Activated T-cell treated with anti-CD3 and anti-CD28 coated beads, Interleukin-2, amount 50 U/mL, for 1 hour (primary cell): Measurements from ENCODE around the gene TTC3.

ENCODE experiments used
- DNase-seq: peaks from one replicate; pipeline ENCODE4 v3.0.0-alpha.2; 2020

TTC3 gene

DNA sequence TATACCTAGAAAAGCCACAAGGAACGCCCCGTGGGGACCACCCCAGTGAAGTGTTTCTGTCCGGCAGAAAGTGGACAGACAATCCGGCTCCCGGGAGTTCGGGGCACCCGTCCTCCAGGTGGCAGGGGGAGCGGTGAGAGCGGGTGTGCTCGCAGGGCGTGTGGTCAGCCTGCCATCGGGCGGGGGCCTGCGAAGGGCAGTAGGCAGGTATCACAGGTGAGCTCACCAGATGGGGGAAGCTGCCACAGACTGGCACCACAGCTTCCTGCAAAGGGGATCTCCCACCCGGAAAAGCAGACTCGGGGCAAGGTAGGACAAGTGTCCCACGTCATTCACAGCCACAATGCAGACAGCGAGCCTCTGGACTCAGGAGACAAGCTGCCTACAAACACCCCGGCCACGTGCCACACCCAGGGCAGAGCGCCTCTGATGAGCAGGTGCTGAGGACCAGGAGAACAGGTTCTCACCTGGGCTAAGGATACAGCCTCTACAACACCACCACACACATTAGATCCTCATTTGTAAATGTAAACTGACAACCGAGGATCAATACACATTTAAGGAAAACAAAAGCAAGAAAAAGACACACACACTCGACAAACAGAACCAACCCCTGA, 157.7 kb downstream of the TTC3 start:
- DNase-seq, result no peak

DNA sequence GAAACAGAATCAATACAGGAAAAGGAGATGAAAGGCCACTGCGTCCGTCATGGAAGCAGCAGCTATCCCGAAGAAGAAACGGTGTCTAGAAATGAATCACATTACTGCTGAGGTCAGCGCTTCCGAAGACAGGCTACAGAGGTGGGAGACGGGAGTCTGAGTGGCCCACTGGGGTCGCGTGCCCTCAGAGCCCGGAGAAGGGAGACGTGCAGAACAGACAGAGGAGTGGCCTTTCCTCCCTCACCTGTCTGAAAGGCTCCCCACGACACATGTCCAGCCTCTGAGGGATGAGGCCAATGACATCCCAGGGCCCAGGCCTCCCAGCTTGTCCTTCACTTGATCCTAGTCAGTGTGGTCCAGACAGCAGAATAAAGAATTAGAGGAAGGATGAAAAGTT, 158.2 kb downstream of the TTC3 start:
- no peak for DNase-seq

GRCh38 chr21:37231671-37232070, 158.6 kb downstream of the TTC3 start:
- DNase-seq, result no peak

DNA sequence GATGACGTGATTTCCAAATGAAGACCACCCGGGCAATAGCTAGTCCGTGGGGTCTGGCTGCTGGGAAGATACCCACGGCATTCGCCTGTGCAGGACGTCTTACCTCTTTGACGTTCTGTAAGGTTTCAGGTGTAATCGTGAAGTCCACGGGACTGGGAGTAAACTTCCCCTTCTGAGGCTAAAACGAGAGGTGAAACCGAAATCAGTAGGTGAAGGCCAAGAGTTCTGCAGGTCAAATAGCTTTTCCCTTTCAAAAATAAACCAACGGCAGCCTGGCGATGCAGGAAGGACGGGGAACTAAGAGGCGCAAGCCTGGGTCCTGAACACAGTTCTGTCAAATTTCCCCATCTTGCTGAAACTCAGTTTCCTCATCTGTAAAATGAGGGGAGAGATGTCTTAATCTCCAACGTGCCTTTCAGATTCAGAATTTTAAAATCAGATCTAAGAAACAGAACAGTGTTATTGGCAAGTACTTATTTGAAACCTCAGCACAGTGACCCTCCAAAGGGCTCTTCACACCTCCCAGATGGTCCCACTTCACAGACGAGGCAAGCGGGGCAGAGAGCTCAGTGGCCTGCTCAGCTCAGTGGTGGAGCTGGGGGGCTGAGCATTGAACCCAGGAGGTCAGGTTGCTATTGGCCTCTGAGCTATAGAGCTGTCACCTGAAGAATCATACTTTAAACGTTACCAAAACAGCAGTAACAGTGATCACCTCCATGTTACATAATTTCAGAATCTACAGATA, 159.4 kb downstream of the TTC3 start:
- no peak for DNase-seq

DNA sequence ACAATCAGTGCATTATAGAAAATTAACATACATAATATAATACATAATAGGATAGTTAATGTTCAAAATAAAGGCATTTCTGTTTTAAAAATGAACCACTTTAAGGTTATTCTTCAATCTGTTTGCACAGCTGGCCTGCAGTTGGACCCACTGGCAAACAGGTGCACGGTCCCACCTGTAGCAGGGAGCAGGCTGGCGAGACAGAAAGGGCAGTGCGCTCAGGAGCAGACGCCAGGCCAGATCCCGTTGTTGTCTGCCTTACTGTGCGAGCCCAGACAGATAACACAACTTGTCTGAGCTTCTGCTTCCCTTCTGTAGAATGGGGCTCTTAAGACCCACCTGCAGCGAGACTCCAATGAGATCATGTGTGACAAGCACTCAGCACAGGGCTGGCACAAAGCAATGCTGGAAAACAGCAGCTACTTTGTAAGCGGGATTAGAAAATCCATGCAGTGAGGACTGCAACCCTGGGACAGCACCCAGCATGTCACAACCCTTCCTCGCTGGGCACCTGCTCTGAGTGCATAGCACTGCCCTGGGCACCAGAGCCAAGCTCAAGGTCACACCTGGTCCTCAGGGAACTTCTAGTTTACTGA, 160.6 kb downstream of the TTC3 start:
- DNase-seq, result no peak

DNA sequence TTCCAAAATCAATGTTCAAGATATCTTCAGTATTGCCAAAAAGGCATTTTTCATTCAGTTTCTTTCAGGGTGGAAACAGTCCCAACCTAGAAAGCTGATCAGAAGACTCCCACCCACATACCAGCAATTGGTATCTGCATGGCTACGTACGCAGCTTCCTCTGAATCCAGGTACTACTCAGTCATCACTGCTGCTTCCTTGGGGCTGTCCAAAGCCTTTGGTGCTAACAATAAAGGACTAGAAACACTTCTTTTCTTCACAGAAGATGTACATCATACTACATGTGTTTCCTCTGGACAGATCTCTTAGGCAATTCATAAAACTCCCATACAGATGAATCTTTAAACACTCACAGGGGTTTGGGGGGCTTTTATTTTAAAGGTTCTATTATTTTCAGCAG, 164.3 kb downstream of the TTC3 start:
- DNase-seq, result no peak

GRCh38 chr21:37237764-37238163, 164.7 kb downstream of the TTC3 start:
- DNase-seq, result no peak

- no peak for DNase-seq
Observed at GRCh38 chr21:37240978-37241377, 167.9 kb downstream of the TTC3 start.

DNA sequence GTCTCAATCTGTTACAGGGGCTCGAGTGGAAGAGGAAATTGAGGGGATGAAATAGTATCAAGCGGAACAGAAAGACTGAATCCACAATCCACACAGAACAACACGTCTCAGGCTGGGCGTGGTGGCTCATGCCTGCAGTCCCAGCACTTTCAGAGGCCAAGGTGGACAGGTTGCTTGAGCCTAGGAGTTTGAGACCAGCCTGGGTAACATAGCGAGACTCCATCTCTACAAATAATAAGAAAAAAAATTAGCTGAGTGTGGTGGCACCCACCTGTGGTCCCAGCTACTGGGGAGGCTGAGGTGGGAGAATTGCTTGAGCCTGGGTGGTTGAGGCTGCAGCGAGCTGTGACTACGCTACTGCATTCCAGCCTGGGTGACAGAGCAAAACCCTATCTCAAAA, 168.4 kb downstream of the TTC3 start:
- DNase-seq, result no peak

DNA sequence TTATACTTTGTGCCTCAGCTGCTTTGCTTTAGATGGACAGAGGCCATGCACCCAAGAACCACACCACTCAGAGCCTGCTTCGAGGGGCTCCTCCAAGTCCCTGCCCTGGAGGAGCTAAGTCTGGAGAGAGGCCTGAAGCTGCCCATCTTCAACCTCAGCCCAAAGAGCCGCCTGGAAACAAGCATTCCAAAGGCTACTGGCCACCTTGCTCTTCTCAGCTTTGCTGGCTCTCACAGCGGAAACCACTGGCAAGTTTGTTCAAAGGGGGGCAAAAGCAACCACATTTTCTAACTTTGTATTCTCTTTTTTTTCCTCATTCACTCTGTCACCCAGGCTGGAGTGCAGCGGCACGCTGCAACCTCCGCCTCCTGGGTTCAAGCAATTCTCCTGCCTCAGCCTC, 170.9 kb downstream of the TTC3 start:
- DNase-seq, result no peak

DNA sequence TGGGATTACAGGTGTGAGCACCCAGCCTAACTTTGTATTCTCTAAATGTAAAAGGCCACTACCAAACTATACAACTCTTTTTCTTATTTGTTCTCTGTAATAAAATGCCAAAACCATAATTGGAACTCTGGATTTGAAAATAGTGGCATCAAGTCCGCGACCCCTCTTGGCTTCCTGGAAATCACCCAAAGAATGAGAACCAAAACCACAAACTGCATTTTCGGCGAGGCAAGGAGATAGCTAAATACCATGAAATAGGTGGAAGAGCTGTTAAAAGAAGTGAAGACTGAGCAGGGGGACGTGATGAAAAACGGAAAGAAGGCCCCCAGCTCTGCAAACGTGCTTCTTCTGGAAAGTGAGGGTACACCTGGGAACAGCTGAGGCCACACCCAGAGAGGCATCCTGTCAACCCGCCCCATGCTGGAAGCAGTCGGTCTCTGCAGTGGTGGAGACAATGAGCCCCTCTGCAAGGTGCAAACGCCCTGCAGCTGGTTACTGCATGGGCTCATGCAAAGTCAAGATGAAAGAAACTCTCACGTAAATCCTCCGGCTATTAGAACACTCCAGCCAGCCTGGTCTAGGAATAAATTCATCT, 171.5 kb downstream of the TTC3 start:
- DNase-seq, result no peak

DNA sequence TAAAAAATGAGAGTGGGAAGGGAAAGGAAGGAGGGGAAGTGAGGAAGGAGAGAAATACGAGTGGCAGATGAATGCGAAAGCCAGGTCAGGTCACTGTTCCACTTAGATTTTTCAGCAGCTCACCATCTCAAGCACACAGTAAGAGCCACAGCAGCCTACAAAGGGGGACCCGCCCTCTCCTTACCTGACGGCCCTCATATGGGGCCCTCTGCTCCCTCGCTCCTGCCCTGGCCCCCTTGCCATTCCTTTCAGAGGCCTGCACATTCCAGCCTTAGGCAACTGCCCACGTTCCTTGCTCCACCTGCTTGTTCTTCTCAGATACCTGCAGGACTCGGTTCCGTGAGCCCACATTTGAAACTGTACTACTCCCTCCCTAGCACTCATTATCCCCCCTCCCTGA, 172.1 kb downstream of the TTC3 start:
- no peak for DNase-seq

DNA sequence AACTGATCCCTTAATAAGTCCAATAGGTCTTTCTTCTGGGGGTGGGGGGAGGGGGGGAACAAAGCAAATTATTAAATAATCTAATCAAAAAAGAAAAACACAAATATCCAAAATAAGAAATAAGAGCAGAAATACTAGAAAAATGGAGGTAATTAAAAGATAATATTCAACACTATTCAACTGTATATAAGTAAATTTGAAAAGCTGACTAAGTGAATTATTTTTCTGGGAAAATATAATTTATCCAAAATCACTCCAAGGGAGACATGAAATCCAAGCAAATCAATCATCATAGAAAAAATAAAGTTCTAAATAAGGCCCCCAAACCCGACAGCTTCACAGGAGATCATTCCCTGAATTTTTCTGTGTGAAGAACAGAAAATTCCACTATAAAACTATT, 175.2 kb downstream of the TTC3 start:
- no peak for DNase-seq

DNA sequence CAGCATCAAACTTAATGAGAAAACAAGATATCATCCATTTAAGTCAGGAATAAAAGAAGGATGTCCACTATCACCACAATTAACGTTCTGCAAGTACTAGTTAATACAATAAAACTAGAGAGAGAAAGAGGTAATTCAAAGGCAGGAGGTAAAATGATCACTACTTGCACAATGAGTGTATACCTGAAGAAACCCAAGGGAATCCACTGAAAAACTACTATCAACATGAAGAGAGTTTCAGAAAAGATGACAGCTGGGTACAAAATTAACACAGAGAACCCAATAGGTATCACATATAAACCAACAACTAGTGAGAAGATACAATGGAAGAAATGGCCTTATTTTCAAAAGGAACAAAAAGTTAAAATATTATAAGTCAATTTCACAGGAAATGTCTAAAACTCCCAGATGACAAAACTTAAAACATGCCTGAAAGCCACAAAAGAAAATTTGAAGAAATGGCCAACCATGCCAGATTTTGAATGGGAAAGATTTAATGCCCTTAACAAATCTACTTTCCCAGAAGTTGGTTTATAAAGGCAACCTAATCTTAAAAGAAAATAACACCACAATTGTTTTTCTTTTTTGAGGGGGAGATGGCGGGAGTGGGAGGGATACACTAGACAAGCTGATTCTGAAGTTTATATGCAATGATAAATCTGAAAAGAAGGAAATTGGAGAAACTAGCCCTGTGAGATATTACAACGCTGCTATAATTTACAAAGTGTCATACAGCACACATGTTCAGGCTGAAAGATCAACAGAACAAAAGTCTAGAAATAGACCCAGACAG, 176.3 kb downstream of the TTC3 start:
- no peak for DNase-seq

DNA sequence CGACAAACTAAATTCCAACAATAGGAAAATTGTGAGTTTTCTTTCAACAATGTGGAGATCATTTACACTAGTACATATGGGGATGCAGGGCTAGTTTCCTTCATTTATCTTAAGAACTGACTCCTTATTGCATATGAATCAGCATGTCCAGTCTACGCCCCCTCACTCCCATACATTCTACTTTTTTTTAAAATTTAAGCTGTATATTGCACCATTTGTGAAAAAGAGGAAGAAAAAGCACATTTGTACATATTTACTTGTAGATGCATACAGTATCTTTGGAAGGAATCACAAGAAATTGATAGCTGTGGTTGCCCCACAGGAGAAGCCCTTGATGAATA, 178.2 kb downstream of the TTC3 start:
- DNase-seq, result no peak
